Activated CD4-positive, CD25-positive, alpha-beta regulatory T cell (primary cell): ENCODE data around the gene CHRNA5.
A peak's percentile ranks its signal among the peaks of the same experiment; 100 is the strongest.
"Not testable (repeated sequence)": the region's sequence is repeated elsewhere in the genome, so short reads cannot be mapped to it uniquely, and the experiment has no call there.

Experiments used
- DNase-seq, 4 experiments: peaks; one replicate each; lab custom pipeline; 2025; lab: John Stamatoyannopoulos, UW

CHRNA5 gene

DNA sequence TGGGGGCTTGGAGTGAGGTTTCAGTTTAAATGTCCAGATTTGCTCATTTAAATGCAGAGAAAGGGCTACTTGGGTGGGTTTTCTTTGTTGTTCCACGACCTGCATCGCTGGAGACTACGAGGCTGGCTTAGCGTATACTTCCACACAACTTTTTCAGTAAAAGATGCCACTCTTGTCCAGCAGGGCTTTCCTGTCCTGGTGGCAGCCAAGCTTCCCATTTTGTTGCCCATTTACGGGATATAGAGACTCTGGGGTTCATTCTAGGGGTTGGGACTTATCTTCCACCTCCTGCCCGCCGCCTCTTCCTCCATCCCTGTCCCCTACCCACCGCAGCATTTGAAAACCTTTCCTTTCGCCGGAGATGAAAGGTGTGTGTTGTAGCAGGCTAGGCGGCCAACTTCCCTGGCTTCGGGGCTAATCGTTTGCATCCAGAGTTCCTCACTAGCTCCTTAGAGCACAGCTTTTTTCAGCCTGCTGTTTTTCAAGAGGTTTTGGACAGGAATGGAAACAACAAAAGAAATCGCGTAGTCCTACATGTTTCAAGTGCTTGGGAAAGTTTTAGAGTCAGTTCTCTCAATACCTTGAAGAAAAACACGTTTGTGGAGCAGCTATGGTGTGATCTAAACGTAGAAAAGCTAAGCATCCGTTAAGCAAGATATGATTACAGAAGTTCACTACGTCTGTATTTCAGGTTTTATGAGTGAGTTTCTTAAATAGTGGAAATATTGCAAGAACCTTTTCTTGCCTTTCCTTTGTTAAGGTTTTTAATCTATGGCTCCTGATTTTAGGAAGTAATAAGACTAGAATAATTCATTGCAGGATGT lies 843 bp downstream of the CHRNA5 start:
- no peak for DNase-seq

DNA sequence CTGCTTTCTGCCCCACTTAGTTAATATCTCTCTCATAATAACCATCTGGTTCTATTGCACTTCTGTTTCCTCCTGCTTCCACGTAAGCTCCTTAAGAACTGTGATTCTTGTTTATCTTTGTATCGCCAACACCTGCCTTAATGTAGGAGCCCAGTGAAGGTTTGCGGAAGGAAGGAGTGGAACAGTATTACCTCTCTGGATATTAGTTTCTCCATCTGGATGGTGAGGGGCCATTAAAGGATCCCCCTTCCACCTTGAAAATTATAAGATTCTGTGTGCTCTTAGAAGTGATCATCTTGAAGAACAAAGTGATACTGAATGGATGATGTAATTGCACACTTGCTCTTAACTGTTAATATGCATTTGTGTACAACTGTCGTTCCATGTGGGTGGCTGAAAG lies 2.2 kb downstream of the CHRNA5 start:
- DNase-seq: no peak

GRCh38 chr15:78570710-78571109 lies 5.4 kb downstream of the CHRNA5 start:
- no peak for DNase-seq

DNA sequence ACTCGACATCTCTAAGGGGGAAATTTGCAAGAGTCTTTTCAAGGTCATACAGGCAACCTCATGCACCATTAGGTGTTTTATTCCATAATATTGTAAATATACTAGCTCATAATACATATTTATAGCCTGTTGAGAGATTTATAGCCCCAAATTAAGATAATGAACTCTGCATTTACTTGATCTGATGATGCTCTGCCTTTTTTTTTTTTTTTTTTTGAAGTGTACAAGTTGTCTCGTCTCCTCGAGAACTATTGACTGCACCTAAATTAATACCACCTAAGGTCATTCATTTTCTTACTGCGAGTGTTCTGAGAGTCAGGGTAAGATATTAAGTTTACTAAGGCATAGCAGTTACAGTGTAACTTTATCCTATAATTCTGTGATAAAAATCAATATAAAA lies 6.1 kb downstream of the CHRNA5 start:
- no peak for DNase-seq

GRCh38 chr15:78573416-78573815 lies 8.1 kb downstream of the CHRNA5 start:
- DNase-seq: no peak

DNA sequence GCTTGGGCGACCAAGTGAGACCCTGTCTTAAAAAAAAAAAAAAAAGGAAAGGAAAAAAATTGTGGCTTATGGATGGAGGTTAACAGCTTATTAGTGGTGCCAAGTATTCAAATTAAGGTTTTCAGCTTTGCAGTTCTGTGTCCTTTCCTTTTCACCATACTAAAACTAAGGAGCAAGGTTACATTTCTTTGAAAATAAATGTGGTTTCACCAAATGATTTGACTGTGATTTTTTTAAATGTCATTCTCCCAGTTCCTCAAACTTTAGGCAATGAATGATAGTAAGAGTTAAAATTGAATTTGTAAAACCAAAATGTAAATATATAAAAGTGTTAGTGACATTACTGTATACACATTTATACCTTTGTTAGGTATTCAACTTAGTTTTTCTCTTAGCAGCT lies 9.6 kb downstream of the CHRNA5 start:
- DNase-seq: no peak

- DNase-seq: no peak
These were observed 32.3 kb downstream of the CHRNA5 start for GRCh38 chr15:78597583-78597982.

- DNase-seq: no peak
These were observed 33.0 kb downstream of the CHRNA5 start for GRCh38 chr15:78598348-78598747.

- DNase-seq: no peak
These were observed 33.9 kb downstream of the CHRNA5 start for GRCh38 chr15:78599189-78599588.

- DNase-seq: no peak
These were observed 38.1 kb downstream of the CHRNA5 start for GRCh38 chr15:78603467-78603866.

- no peak for DNase-seq
These were observed 39.1 kb downstream of the CHRNA5 start for GRCh38 chr15:78604420-78604819.

DNA sequence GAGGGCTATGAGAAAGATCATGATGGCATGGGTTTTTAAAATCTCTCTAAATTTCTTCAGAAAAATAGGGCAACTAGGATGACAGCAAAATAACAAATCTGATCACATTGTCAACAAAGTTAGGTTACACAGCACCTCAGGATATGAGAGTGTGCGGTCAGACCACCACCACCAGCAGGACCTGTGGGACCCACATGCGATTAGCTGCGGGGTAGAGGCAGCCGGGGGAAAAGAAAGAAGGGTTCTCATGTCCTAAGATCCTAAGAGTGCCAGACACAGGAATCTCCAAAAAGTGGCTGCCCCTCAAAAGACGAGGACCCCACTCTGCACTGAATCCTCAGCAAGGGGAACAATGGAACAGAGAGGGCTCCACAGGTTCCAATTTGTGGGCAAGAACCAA lies 39.9 kb downstream of the CHRNA5 start:
- no peak for DNase-seq

DNA sequence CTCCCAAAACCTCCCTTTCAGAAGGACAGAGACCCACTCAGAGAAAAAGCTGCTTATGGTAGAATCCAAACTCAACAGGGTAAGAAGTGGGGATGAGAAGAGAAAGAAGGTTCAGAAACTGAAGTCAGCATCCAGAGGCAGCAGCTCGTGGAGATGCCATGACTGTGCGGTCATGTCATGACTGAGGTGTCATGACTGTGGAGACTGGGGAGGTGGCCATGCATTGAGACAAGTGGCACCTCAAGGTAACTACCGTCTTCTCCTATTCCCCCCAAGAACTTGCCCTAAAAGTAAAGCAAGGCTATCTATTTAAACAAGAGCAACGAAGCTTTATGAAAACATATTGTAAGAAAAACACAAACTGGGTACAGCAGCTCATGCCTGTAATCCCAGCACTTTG lies 40.4 kb downstream of the CHRNA5 start:
- no peak for DNase-seq

GRCh38 chr15:78609551-78609950 lies 44.2 kb downstream of the CHRNA5 start:
- DNase-seq: not testable (repeated sequence)

DNA sequence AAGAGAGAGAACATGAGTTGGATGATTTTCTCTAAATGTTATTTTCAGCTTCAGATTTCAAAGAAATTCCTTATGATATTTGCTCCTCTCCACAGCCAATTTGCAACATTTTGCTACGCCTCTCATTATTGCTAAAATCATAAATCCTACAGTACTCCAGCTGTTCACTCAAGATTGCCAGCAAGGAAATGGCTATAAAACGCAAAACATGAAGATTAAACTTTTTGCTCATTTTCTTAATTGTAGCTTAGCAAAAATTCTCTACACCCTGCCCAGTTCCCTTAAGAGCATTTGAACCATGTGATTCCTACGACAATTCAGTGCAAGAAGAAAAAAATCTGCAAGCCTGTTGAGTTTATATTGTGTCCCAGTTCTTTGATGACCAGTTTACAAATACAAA lies 48.7 kb downstream of the CHRNA5 start:
- DNase-seq: no peak

DNA sequence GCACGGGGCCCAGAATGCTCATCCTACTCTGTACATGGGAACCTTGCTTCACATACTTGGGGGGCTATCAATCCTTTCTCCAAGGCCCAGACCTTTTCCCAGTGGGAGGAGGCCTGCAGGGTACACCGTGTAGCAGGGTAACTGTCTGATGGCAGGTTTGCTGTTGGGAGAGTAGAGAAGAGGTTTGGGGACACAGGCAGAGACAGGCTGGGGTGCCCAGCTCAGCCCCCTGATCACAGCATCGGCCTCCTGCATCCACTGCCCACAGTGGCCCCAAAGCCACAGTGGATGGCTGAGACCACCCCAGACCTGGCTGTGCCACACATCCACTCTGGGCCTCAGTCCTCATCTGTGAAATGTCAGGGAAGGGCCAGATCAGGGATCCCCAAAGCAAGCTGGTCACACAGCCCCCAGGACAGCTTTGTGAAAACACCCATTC lies 49.9 kb downstream of the CHRNA5 start:
- DNase-seq: no peak

DNA sequence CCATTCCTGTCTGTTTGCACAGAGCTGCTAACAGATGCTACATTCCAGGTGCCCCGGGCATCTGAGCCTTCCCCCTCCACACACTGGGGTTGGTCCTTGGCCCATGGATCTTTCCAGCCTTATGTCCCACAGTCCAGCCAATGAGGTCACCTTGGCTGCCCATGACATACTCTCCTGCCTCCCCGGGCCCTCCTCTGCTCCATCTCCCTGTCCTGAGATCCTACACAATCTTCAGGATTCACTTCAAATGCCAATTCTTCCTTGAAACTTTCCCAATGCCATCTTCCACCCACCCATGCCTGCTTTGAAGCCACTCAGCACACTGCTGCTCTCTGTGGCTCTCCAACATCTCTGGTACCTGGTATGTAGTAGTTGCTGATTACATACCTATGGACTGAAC lies 51.2 kb downstream of the CHRNA5 start:
- DNase-seq: no peak

GRCh38 chr15:78617076-78617475 lies 51.8 kb downstream of the CHRNA5 start:
- DNase-seq: no peak

- DNase-seq: no peak
These were observed 52.2 kb downstream of the CHRNA5 start for GRCh38 chr15:78617516-78617915.

DNA sequence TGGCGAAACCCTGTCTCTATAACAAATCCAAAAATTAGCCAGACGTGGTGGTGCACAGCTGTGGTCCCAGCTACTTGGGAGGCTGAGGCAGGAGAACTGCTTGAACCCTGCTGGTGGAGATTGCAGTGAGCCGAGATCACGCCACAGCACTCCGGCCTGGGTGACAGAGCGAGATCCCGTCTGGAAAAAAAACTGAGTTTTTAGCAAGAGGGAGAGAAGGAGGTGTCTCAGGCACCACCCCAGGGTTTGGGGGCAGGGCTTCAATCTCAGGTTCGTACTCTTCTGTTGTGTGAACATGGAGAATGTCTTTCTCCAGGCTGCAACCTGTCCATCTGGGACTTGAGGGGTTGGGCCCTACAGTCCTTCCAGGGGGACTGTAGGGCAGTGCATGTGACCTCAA lies 52.7 kb downstream of the CHRNA5 start:
- no peak for DNase-seq

DNA sequence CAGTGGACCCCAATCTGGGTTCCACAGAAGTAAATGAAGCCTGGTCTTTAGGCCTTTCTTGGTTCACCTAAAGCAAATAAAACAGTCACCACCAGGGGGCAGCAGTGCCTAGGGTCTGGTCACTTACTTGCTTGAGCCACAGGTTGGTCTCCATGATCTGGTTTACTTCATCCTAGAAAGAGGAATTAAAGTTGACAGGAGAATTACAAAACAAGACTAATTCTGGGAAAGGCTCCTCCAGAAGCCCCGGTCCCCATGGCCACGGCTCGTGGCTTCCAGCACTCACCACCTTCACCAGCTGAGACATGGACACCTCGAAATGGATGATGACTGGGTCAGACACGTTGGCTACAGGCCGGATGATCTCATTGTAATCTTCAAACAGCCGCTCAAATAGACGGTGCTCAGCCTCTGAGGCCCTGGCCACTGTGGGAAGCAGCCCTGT lies 53.2 kb downstream of the CHRNA5 start:
- peak; percentile 46 to 84 (median 78) for DNase-seq

DNA sequence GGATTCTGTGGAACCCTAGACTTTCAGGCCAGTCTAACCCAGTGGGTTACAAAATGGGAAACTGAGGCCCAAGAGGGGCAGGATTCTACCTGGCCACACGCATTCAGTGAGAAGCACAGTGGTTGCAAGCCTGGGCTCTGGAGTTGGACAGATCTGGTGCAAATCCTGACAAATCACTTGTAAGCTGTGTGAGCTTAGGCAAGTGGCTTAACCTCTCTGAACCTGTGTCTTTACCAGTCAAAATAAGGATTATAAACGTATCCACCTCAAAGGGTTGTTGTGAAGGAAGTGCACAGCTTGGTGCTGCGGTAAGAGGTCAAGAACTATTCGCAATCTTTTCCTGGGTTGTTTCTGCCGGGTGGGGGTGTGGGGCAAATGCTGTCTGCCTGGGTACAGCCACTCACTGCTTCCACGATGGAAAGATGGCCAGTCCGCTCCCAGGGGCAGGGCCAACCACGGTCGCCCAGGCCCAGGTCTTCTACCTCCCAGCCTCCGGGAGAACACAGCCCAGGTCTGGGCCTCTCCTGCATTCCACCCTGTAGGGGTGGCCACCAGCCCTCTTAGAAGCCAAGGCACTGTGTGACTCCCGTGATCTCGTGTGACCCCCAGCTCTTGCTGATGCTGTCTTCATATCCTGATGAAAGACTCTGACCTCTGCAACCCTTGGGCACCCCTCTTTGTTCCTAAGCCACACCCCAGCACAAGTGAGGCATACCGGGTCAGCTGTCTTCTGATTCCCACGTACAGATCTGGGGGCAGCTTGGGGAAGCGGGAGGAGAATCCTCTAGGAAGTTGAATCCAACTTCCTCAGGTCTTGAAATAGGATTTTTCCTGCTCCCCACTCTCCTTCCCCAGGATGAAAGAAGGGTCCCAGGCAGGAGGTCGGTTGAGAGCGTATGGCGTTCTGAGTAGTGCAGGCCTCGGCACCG lies 54.0 kb downstream of the CHRNA5 start:
- no peak for DNase-seq

DNA sequence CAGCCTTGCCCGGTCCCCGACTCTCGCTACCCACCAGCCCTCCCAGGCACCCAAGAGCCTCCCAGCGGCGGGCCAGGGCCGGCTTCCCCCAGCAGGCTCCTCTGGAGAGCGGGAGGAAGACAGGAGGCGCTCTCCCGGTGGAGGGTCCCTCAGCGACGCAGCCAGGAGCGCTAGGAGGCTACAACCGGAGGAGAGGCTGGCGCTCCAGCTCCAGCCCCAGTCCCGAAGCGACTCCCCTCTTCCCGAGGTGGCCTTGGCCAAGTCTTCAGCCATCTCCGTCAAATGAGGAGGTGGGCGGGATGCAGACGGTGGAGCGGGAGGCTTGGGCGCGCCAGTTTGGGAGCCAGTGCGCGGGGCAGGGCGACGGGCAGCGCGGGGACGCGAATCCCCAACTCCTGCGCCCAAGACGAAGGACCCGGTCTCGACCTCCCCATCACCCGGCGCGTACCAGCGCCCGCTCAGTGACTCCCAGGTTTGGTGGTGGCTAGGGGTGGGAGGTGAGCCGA lies 54.8 kb downstream of the CHRNA5 start:
- no peak for DNase-seq
